HEK293 (cell line): Measurements from ENCODE around the gene NFATC1.

Experiments
- CTCF ChIA-PET: fragments of 350-600 bp; formaldehyde crosslinking; extraction: SDS; loops from one replicate; lab custom pipeline; 2021; ENCODE audit warnings: antibody characterized with exemption; lab: Yijun Ruan, JAX
- POLR2A ChIA-PET: fragments of 300-600 bp; formaldehyde crosslinking; extraction: SDS; loops from one replicate; lab custom pipeline; 2020; ENCODE audit warnings: antibody characterized with exemption, inconsistent platforms; lab: Yijun Ruan, JAX
- H3K27ac ChIP-seq: fragments of 200-500 bp; sonication (Bioruptor generic); 2 replicates; pipeline ENCODE4 v1.5.1; 2014; ENCODE audit warnings: low read depth, low read length, control low read depth, inconsistent platforms; ENCODE audit errors: extremely low read depth
- H3K36me3 ChIP-seq, 2 experiments: fragments of 200-500 bp in 1 of 2; sonication (Bioruptor generic) in 1 of 2; 1 replicate in 1 of 2; 2 replicates in 1 of 2; pipeline ENCODE4 v1.5.1; 2014 to 2017; ENCODE audit warnings: inconsistent platforms in 2 of 2, low read length in 2 of 2; ENCODE audit not compliant: control insufficient read depth in 2 of 2, insufficient read depth in 1 of 2
- H3K4me1 ChIP-seq: fragments of 200-500 bp; sonication (Bioruptor generic); 2 replicates; pipeline ENCODE4 v1.5.1; 2014; ENCODE audit warnings: mild to moderate bottlenecking, low read length, inconsistent platforms; ENCODE audit not compliant: control insufficient read depth, insufficient read depth
- H3K4me3 ChIP-seq: 2 replicates; pipeline ENCODE4 v1.5.1; 2011; ENCODE audit warnings: low read depth, mild to moderate bottlenecking, control low read depth, low read length, moderate library complexity
- H3K9me3 ChIP-seq: fragments of 200-500 bp; sonication (Bioruptor generic); 2 replicates; pipeline ENCODE4 v1.5.1; 2014; ENCODE audit warnings: low read depth, low read length, inconsistent platforms; ENCODE audit not compliant: control insufficient read depth, insufficient read depth
- BCL11A ChIP-seq: fragments of 450-650 bp; formaldehyde crosslinking; IDR thresholded peaks from 2 replicates; pipeline ENCODE4 v1.5.1; 2016; ENCODE audit warnings: low read depth, missing biosample characterization, missing genetic modification characterization
- HIC1 ChIP-seq: fragments of 450-650 bp; formaldehyde crosslinking; IDR thresholded peaks from 2 replicates; pipeline ENCODE4 v1.5.1; 2016; ENCODE audit warnings: missing biosample characterization, missing genetic modification characterization
- KLF10 ChIP-seq: fragments of 450-650 bp; IDR thresholded peaks from 2 replicates; pipeline ENCODE4 v1.5.1; 2018; ENCODE audit warnings: missing biosample characterization, mild to moderate bottlenecking, missing genetic modification characterization
- KLF7 ChIP-seq: fragments of 450-650 bp; formaldehyde crosslinking; IDR thresholded peaks from 2 replicates; pipeline ENCODE4 v1.5.1; 2016; ENCODE audit warnings: missing biosample characterization, missing genetic modification characterization, borderline replicate concordance
- MEIS1 ChIP-seq: sonication (generic); formaldehyde crosslinking; IDR thresholded peaks from 2 replicates; pipeline ENCODE4 v1.8.1; 2022; ENCODE audit warnings: missing genetic modification reagents, mild to moderate bottlenecking, borderline replicate concordance
- MYNN ChIP-seq: fragments of 450-650 bp; formaldehyde crosslinking; IDR thresholded peaks from 2 replicates; pipeline ENCODE4 v1.5.1; 2016; ENCODE audit warnings: missing biosample characterization, missing genetic modification characterization, borderline replicate concordance
- MZF1 ChIP-seq: fragments of 450-650 bp; formaldehyde crosslinking; IDR thresholded peaks from 2 replicates; pipeline ENCODE4 v1.5.1; 2017; ENCODE audit warnings: missing biosample characterization, missing genetic modification characterization, borderline replicate concordance
- PRDM1 ChIP-seq: fragments of 450-650 bp; formaldehyde crosslinking; IDR thresholded peaks from 2 replicates; pipeline ENCODE4; 2016; ENCODE audit warnings: missing biosample characterization, missing genetic modification characterization
- TSHZ1 ChIP-seq: fragments of 450-650 bp; formaldehyde crosslinking; IDR thresholded peaks from 2 replicates; pipeline ENCODE4 v1.5.1; 2016; ENCODE audit warnings: missing biosample characterization, missing genetic modification characterization, borderline replicate concordance
- ZBTB44 ChIP-seq: fragments of 450-650 bp; IDR thresholded peaks from 2 replicates; pipeline ENCODE4 v1.5.1; 2018; ENCODE audit warnings: missing biosample characterization, mild to moderate bottlenecking, missing genetic modification characterization
- ZNF132 ChIP-seq: fragments of 450-650 bp; formaldehyde crosslinking; IDR thresholded peaks from 2 replicates; pipeline ENCODE4 v1.5.1; 2017; ENCODE audit warnings: missing biosample characterization, missing genetic modification characterization, borderline replicate concordance
- ZNF148 ChIP-seq: fragments of 450-650 bp; formaldehyde crosslinking; IDR thresholded peaks from 2 replicates; pipeline ENCODE4 v1.5.0; 2017; ENCODE audit warnings: missing biosample characterization, missing genetic modification characterization, borderline replicate concordance
- ZNF169 ChIP-seq: fragments of 450-650 bp; formaldehyde crosslinking; IDR thresholded peaks from 2 replicates; pipeline ENCODE4 v1.5.1; 2016; ENCODE audit warnings: missing biosample characterization, missing genetic modification characterization
- ZNF19 ChIP-seq: fragments of 450-650 bp; formaldehyde crosslinking; IDR thresholded peaks from 2 replicates; pipeline ENCODE4; 2016; ENCODE audit warnings: missing biosample characterization, missing genetic modification characterization, low read depth
- ZNF274 ChIP-seq, 2 experiments: fragments of 200-500 bp in 1 of 2; fragments of 450-650 bp in 1 of 2; sonication (Bioruptor generic) in 1 of 2; formaldehyde crosslinking in 1 of 2; IDR thresholded peaks; 2 replicates each; pipeline versions ENCODE4 v1.5.1 to v1.6.1; 2014 to 2016; ENCODE audit warnings: borderline replicate concordance in 1 of 2, inconsistent platforms in 1 of 2, low read length in 1 of 2, missing biosample characterization in 1 of 2, missing genetic modification characterization in 1 of 2
- ZNF311 ChIP-seq: fragments of 450-650 bp; formaldehyde crosslinking; IDR thresholded peaks from 2 replicates; pipeline ENCODE4 v1.5.1; 2017; ENCODE audit warnings: missing biosample characterization, missing genetic modification characterization, borderline replicate concordance
- ZNF366 ChIP-seq: fragments of 450-650 bp; formaldehyde crosslinking; conservative IDR thresholded peaks from 2 replicates; pipeline ENCODE4 v1.5.1; 2016; ENCODE audit warnings: missing biosample characterization, missing genetic modification characterization
- ZNF624 ChIP-seq: fragments of 450-650 bp; formaldehyde crosslinking; IDR thresholded peaks from 2 replicates; pipeline ENCODE4 v1.5.1; 2017; ENCODE audit warnings: missing biosample characterization, missing genetic modification characterization
- ZNF76 ChIP-seq: fragments of 450-650 bp; formaldehyde crosslinking; IDR thresholded peaks from 2 replicates; pipeline ENCODE4; 2016; ENCODE audit warnings: low read depth, missing biosample characterization, missing genetic modification characterization, borderline replicate concordance
- ZNF837 ChIP-seq: fragments of 450-650 bp; formaldehyde crosslinking; IDR thresholded peaks from 2 replicates; pipeline ENCODE4 v1.5.1; 2016; ENCODE audit warnings: missing biosample characterization, missing genetic modification characterization
- ZSCAN18 ChIP-seq: fragments of 450-650 bp; formaldehyde crosslinking; IDR thresholded peaks from 2 replicates; pipeline ENCODE4 v1.5.1; 2016; ENCODE audit warnings: missing biosample characterization, missing genetic modification characterization

NFATC1 gene

GRCh38 chr18:79531386-79531785 is 135.7 kb downstream of the NFATC1 start (continued):
- TF ChIP-seq HIC1 (no peak), ZNF624 (tag by site-specific recombination) (no peak), MZF1 (tag by site-specific recombination) (no peak), ZNF76 (no peak), KLF7 (tag by site-specific recombination) (no peak), PRDM1 (tag by site-specific recombination) (no peak), ZNF132 (no peak)

GRCh38 chr18:79531926-79532312 is 136.2 kb downstream of the NFATC1 start:
- Histone ChIP-seq H3K4me1 (no peaks in the 10 kb centered on the region), H3K36me3 (peaks cover 0 to 16% of the 10 kb centered on the region in 2 experiments; a peak in 1 of 3 replicates), H3K9me3 (no peaks in the 10 kb centered on the region), H3K4me3 (no peak overlapping the region), H3K27ac (no peak overlapping the region)
- ChIA-PET POLR2A (no interaction called here), CTCF (interaction anchor here (8.9 kb wide), 1 partner anchor 152 kb away, joined by 139 read pairs; no protein-coding TSS in a partner anchor)
- TF ChIP-seq ZSCAN18 (no peak), ZNF311 (tag by site-specific recombination) (no peak), ZNF274 (IDR thresholded peaks at IDR 0.05; ENCODE audit: low read length) (no peak), ZNF274 (tag by site-specific recombination; IDR thresholded peaks at IDR 0.05; ENCODE audit: borderline replicate concordance) (no peak), ZNF169 (tag by site-specific recombination) (no peak), ZNF366 (tag by site-specific recombination) (no peak), ZBTB44 (no peak)

GRCh38 chr18:79532313-79533007 is 136.7 kb downstream of the NFATC1 start:
- peaks cover 0 to 15% of the 10 kb centered on the region in 2 experiments; a peak in 1 of 3 replicates for H3K36me3 ChIP-seq
- no peaks in the 10 kb centered on the region for H3K4me1 ChIP-seq
- ChIA-PET POLR2A (no interaction called here), CTCF (interaction anchor here (0.5 to 8.9 kb wide), 2 partner anchors 110 to 152 kb away, joined by 3 to 139 read pairs; no protein-coding TSS in a partner anchor)
- H3K9me3 ChIP-seq: no peaks in the 10 kb centered on the region
- no peak overlapping the region for H3K4me3 ChIP-seq
- H3K27ac ChIP-seq: no peak overlapping the region
- TF ChIP-seq TSHZ1 (tag by site-specific recombination) (no peak), ZNF19 (tag by site-specific recombination) (no peak), KLF10 (tag by site-specific recombination) (no peak), BCL11A (tag by site-specific recombination) (no peak), ZNF837 (tag by site-specific recombination) (no peak), ZNF148 (tag by site-specific recombination) (no peak), MYNN (tag by site-specific recombination) (no peak), ZNF76 (no peak), MEIS1 (no peak)
